ENCODE data around the gene ZNF775.

DNA sequence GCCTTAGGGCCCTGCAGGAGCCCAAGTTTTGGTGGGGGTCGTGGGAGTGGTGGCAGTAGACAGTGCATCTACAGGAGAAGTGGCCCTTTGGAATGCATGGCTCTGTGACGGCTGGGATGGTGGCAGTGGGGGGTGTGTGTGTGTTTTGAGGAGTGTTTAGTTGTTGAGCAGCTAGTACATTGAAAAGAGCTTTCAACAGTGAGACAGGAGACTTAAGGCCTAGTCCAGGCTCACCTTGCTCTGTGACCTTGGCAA lies 27.1 kb downstream of the ZNF775 start:
- TF ChIP-seq, protein P1, sequence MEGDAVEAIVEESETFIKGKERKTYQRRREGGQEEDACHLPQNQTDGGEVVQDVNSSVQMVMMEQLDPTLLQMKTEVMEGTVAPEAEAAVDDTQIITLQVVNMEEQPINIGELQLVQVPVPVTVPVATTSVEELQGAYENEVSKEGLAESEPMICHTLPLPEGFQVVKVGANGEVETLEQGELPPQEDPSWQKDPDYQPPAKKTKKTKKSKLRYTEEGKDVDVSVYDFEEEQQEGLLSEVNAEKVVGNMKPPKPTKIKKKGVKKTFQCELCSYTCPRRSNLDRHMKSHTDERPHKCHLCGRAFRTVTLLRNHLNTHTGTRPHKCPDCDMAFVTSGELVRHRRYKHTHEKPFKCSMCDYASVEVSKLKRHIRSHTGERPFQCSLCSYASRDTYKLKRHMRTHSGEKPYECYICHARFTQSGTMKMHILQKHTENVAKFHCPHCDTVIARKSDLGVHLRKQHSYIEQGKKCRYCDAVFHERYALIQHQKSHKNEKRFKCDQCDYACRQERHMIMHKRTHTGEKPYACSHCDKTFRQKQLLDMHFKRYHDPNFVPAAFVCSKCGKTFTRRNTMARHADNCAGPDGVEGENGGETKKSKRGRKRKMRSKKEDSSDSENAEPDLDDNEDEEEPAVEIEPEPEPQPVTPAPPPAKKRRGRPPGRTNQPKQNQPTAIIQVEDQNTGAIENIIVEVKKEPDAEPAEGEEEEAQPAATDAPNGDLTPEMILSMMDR (conservative IDR thresholded peaks at IDR 0.05 in 1 of 2, IDR thresholded peaks at IDR 0.05 in 1 of 2; ENCODE audit: extremely low read depth in 1 of 2, insufficient read depth in 1 of 2, low read depth in 1 of 2, low read length in 2 of 2): no peak
- TF ChIP-seq EZH2 (IDR thresholded peaks at IDR 0.05; ENCODE audit: borderline replicate concordance, low read length): no peak
